Type B pancreatic cell (in vitro differentiated cells): Measurements from ENCODE around the gene TXNDC12. TPM values are rescaled to one million over a fixed set of nuclear protein-coding genes. Genes with fewer than 3 reads are reported as not detected.
"Not testable (repeated sequence)": the region's sequence is repeated elsewhere in the genome, so short reads cannot be mapped to it uniquely, and the experiment has no call there.

Experiments used
- DNase-seq: peaks from one replicate; pipeline ENCODE4 v3.0.0; 2021; ENCODE audit warnings: mixed read lengths; ENCODE audit not compliant: unreplicated experiment; ENCODE audit errors: extremely low spot score
- H3K27ac Mint-ChIP-seq: 2 replicates; pipeline ENCODE4 v1.8.0; 2021; ENCODE audit warnings: mild to moderate bottlenecking, mixed read lengths
- H3K27me3 Mint-ChIP-seq: 2 replicates; pipeline ENCODE4 v1.8.0; 2021; ENCODE audit warnings: mixed read lengths
- H3K36me3 Mint-ChIP-seq: 2 replicates; pipeline ENCODE4 v1.8.0; 2021; ENCODE audit warnings: mixed read lengths
- H3K4me1 Mint-ChIP-seq: one replicate; pipeline ENCODE4 v1.8.0; 2021; ENCODE audit warnings: mixed read lengths; ENCODE audit not compliant: unreplicated experiment
- H3K4me3 Mint-ChIP-seq: 2 replicates; pipeline ENCODE4 v1.8.0; 2021; ENCODE audit warnings: mild to moderate bottlenecking, mixed read lengths
- H3K9me3 Mint-ChIP-seq: 2 replicates; pipeline ENCODE4 v1.8.0; 2021; ENCODE audit warnings: mixed read lengths
- CTCF ChIP-seq: fragments of 200-600 bp; sonication (generic); conservative IDR thresholded peaks from 2 replicates; pipeline ENCODE4 v1.5.0; 2021; ENCODE audit warnings: antibody characterized with exemption, mild to moderate bottlenecking
- total RNA-seq: library from RNA; stranded (reverse); gene quantifications from 2 replicates; pipeline ENCODE4 v1.2.1, GENCODE V29; 2021; ENCODE audit warnings: low replicate concordance

Gene TXNDC12
- total RNA-seq, 1 donor from 2014 or later = 61.3 TPM

- peaks cover 27% of the 10 kb centered on the region for H3K4me1 Mint-ChIP-seq
- no peaks in the 10 kb centered on the region for H3K9me3 Mint-ChIP-seq
- H3K27ac Mint-ChIP-seq = peak within 1 kb of the TSS; percentile 89
- peak; percentile 83 for DNase-seq
- no peaks in the 10 kb centered on the region for H3K27me3 Mint-ChIP-seq
- peaks cover 7% of the 10 kb centered on the region for H3K36me3 Mint-ChIP-seq
- TF ChIP-seq CTCF = no peak
- H3K4me3 Mint-ChIP-seq = peak within 1 kb of the TSS; percentile 93
These were observed 21.6 kb downstream of the TXNDC12 start, which contains the start of gene KTI12 for GRCh38 chr1:52033190-52034049. Gene KTI12, minus strand, starts transcription at chr1:52033810. Its CDS starts 49 bp downstream, at chr1:52033761.

GRCh38 chr1:52032785-52033131, 22.2 kb downstream of the TXNDC12 start:
- H3K27ac Mint-ChIP-seq = peak overlapping the region; percentile 89
- H3K36me3 Mint-ChIP-seq = peaks cover 7% of the 10 kb centered on the region
- peak overlapping the region; percentile 93 for H3K4me3 Mint-ChIP-seq
- H3K27me3 Mint-ChIP-seq = no peaks in the 10 kb centered on the region
- H3K4me1 Mint-ChIP-seq = peaks cover 27% of the 10 kb centered on the region
- H3K9me3 Mint-ChIP-seq = no peaks in the 10 kb centered on the region
- no peak for DNase-seq
- no peak for TF ChIP-seq CTCF

- peaks cover 27% of the 10 kb centered on the region for H3K4me1 Mint-ChIP-seq
- no peaks in the 10 kb centered on the region for H3K9me3 Mint-ChIP-seq
- H3K4me3 Mint-ChIP-seq = peak overlapping the region; percentile 93
- H3K36me3 Mint-ChIP-seq = peaks cover 7% of the 10 kb centered on the region
- TF ChIP-seq CTCF = no peak
- H3K27ac Mint-ChIP-seq = peak overlapping the region; percentile 89
- H3K27me3 Mint-ChIP-seq = no peaks in the 10 kb centered on the region
- DNase-seq = no peak
These were observed 22.7 kb downstream of the TXNDC12 start for GRCh38 chr1:52032124-52032784.

GRCh38 chr1:52028839-52029238, 26.2 kb downstream of the TXNDC12 start:
- not testable (repeated sequence) for H3K4me3 Mint-ChIP-seq, H3K27ac Mint-ChIP-seq
- H3K4me1 Mint-ChIP-seq = peaks cover 22% of the 10 kb centered on the region

GRCh38 chr1:52028328-52028727, 26.7 kb downstream of the TXNDC12 start:
- peaks cover 20% of the 10 kb centered on the region for H3K4me1 Mint-ChIP-seq
- peaks cover 18% of the 10 kb centered on the region for H3K36me3 Mint-ChIP-seq
- TF ChIP-seq CTCF = no peak
- no peaks in the 10 kb centered on the region for H3K9me3 Mint-ChIP-seq
- DNase-seq = no peak
- H3K27me3 Mint-ChIP-seq = no peaks in the 10 kb centered on the region
- H3K27ac Mint-ChIP-seq = no peak overlapping the region
- H3K4me3 Mint-ChIP-seq = no peak overlapping the region

More at GRCh38 chr1:52028839-52029238, 26.2 kb downstream of the TXNDC12 start:
- peaks cover 15% of the 10 kb centered on the region for H3K36me3 Mint-ChIP-seq
- not testable (repeated sequence) for H3K27me3 Mint-ChIP-seq, DNase-seq, H3K9me3 Mint-ChIP-seq

GRCh38 chr1:52026278-52026677, 28.7 kb downstream of the TXNDC12 start:
- no peak for DNase-seq
- Mint-ChIP-seq H3K9me3 (no peaks in the 10 kb centered on the region), H3K36me3 (peaks cover 21% of the 10 kb centered on the region), H3K27me3 (no peaks in the 10 kb centered on the region), H3K4me3 (no peak overlapping the region), H3K4me1 (peaks cover 9% of the 10 kb centered on the region), H3K27ac (no peak overlapping the region)
- TF ChIP-seq CTCF = no peak
